ENCODE results near the gene WNT4. TPM values are rescaled to one million over a fixed set of nuclear protein-coding genes. Genes with fewer than 3 reads are reported as not detected.

WNT4 gene
- total and polyA plus RNA-seq, 10 of the 15 experiments (the other 5 are each of a cell fraction or from before 2014, with no cell fraction given): 0.01 TPM; not detected in 9

DNA sequence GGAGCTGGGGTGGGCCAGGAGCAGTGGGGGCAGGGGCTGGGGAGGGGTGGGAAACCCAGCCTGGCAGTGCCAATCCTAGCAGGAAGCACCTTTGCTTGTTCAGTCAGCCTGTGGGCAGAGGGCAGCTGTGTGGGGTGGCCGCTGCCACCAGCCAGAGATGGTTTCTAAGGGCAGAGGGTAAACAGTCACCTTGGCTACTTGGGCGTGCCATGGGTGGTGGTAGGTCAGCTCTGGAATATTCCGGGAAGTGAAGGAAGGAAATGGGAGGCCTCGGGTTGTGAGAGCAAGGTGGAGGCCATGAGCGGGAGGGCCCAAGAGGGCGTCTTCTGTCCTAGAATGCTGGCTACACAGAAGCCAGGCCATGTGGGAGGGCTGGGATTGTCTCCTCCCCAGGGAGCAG is 20.7 kb upstream of the WNT4 start:
- BruUV-seq (replicated peaks): no TSS peak

More for the DNA sequence above, 20.7 kb upstream of the WNT4 start:
- Histone ChIP-seq H3K79me2 (ENCODE audit: control insufficient read depth, insufficient read depth, low read length) (no peaks in the 10 kb centered on the region), H3K9ac (ENCODE audit: control insufficient read depth, insufficient read depth, low read length) (no peak overlapping the region), H3K27ac (ENCODE audit: control insufficient read depth, insufficient read depth) (no peak overlapping the region), H3K36me3 (ENCODE audit: control insufficient read depth in 2 of 2, insufficient read depth in 2 of 2, low read length in 1 of 2) (no peaks in the 10 kb centered on the region), H3K4me1 (ENCODE audit: control insufficient read depth, insufficient read depth, low read length) (peaks cover 20% of the 10 kb centered on the region), H3K27me3 (replicated peaks in 1 of 2; ENCODE audit: control insufficient read depth in 2 of 2, insufficient read depth in 2 of 2, low read length in 1 of 2) (no peaks in the 10 kb centered on the region), H3K9me3 (replicated peaks; ENCODE audit: control insufficient read depth, insufficient read depth, low read length) (no peaks in the 10 kb centered on the region), H3K4me3 (no peak overlapping the region), H3K4me2 (ENCODE audit: control insufficient read depth, insufficient read depth) (no peak overlapping the region), H4K20me1 (ENCODE audit: control insufficient read depth, insufficient read depth) (no peaks in the 10 kb centered on the region), H2AFZ (ENCODE audit: control insufficient read depth, low read depth, low read length) (no peak overlapping the region)
- ChIA-PET SMC1A (ENCODE audit: uncharacterized antibody, unreplicated experiment) (no interaction called here), CTCF (no interaction called here), POLR2A (no interaction called here), RAD21 (ENCODE audit: unreplicated experiment) (no interaction called here)
- TF ChIP-seq GABPA (IDR thresholded peaks at IDR 0.05; ENCODE audit: low read depth): no peak
- TF ChIP-seq ZNF24 (IDR thresholded peaks at IDR 0.05): no peak
- TF ChIP-seq PAX5 (IDR thresholded peaks at IDR 0.05; ENCODE audit: borderline replicate concordance, low read depth, low read length): no peak
- no peak for TF ChIP-seq MEF2B (IDR thresholded peaks at IDR 0.05; ENCODE audit: partially characterized antibody, poor library complexity, severe bottlenecking)
- no peak for TF ChIP-seq BHLHE40 (IDR thresholded peaks at IDR 0.05; ENCODE audit: borderline replicate concordance in 1 of 2, low read depth in 2 of 2, low read length in 1 of 2)
- no peak for TF ChIP-seq STAT3 (IDR thresholded peaks at IDR 0.05; ENCODE audit: low read depth, low read length)
- TF ChIP-seq ZNF274 (IDR thresholded peaks at IDR 0.05; ENCODE audit: insufficient read depth, insufficient read length): no peak
- no peak for TF ChIP-seq MEF2A (IDR thresholded peaks at IDR 0.05; ENCODE audit: insufficient read depth, low read depth, low read length)
- no peak for TF ChIP-seq ZBED1 (IDR thresholded peaks at IDR 0.05; ENCODE audit: borderline replicate concordance)
- TF ChIP-seq BRCA1 (IDR thresholded peaks at IDR 0.05; ENCODE audit: low read depth, low read length): no peak
- no peak for TF ChIP-seq SUPT20H (IDR thresholded peaks at IDR 0.05; ENCODE audit: borderline replicate concordance, control insufficient read depth, low read depth, low read length)
- no peak for TF ChIP-seq JUNB (IDR thresholded peaks at IDR 0.05)
- TF ChIP-seq, protein P1, sequence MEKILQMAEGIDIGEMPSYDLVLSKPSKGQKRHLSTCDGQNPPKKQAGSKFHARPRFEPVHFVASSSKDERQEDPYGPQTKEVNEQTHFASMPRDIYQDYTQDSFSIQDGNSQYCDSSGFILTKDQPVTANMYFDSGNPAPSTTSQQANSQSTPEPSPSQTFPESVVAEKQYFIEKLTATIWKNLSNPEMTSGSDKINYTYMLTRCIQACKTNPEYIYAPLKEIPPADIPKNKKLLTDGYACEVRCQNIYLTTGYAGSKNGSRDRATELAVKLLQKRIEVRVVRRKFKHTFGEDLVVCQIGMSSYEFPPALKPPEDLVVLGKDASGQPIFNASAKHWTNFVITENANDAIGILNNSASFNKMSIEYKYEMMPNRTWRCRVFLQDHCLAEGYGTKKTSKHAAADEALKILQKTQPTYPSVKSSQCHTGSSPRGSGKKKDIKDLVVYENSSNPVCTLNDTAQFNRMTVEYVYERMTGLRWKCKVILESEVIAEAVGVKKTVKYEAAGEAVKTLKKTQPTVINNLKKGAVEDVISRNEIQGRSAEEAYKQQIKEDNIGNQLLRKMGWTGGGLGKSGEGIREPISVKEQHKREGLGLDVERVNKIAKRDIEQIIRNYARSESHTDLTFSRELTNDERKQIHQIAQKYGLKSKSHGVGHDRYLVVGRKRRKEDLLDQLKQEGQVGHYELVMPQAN (conservative IDR thresholded peaks at IDR 0.05): no peak
- no peak for TF ChIP-seq TAF1 (IDR thresholded peaks at IDR 0.05; ENCODE audit: borderline replicate concordance, low read depth, low read length)
- TF ChIP-seq NR2C1 (IDR thresholded peaks at IDR 0.05): no peak
- TF ChIP-seq RFX5 (IDR thresholded peaks at IDR 0.05; ENCODE audit: low read depth, low read length): no peak
- no peak for TF ChIP-seq CBX3 (IDR thresholded peaks at IDR 0.05; ENCODE audit: borderline replicate concordance, low read depth)
- no peak for TF ChIP-seq ATF7 (IDR thresholded peaks at IDR 0.05; ENCODE audit: low read depth)
- intact Hi-C loops (cut with micrococcal nuclease; ENCODE audit: unreplicated experiment): no loop called here
- 38% methylated on average over 6 of the region's 6 CpGs for WGBS (ENCODE audit: insufficient coverage, insufficient replicate concordance, low lambda C conversion rate, missing lambda C conversion rate)
- no peak for ATAC-seq
- no peak for DNase-seq (ENCODE audit: low read depth, low spot score)
- in situ Hi-C loops (cut with MboI): no loop called here
- no peak for FAIRE-seq
